Stimulated activated CD8-positive, alpha-beta memory T cell treated with anti-CD3 and anti-CD28 coated beads, Interleukin-4, amount 100 ng/mL, for 4 hours (primary cell): ENCODE results near the gene SULT1C3.

Experiments used
- DNase-seq, 2 donors: peaks; one replicate each; pipeline ENCODE4 v3.0.0-alpha.2; 2020; ENCODE audit warnings: low read depth in 2 of 2, low spot score in 1 of 2

SULT1C3 gene

GRCh38 chr2:108297436-108298141, 57.8 kb downstream of the SULT1C3 start:
- no peak for DNase-seq

- DNase-seq: no peak
These were observed 61.8 kb downstream of the SULT1C3 start for GRCh38 chr2:108301558-108301957.

GRCh38 chr2:108304975-108305374, 65.2 kb downstream of the SULT1C3 start:
- DNase-seq: no peak

GRCh38 chr2:108305901-108306300, 66.1 kb downstream of the SULT1C3 start:
- no peak for DNase-seq

GRCh38 chr2:108309903-108310302, 70.1 kb downstream of the SULT1C3 start:
- no peak for DNase-seq
